GOT3 (cell line): ENCODE data around the gene CAPS.

Experiments
- DNase-seq: peaks from one replicate; lab custom pipeline; 2025; ENCODE audit warnings: mixed read lengths; lab: John Stamatoyannopoulos, UW

CAPS gene

GRCh38 chr19:5891938-5892771, 21.9 kb upstream of the CAPS start:
- DNase-seq: no peak

- DNase-seq: no peak
These were observed 21.2 kb upstream of the CAPS start for GRCh38 chr19:5892772-5893275.

- DNase-seq: no peak
These were observed 20.7 kb upstream of the CAPS start for GRCh38 chr19:5893296-5893903.

- no peak for DNase-seq
These were observed 19.9 kb upstream of the CAPS start for GRCh38 chr19:5893907-5894703.

- no peak for DNase-seq
These were observed 19.2 kb upstream of the CAPS start for GRCh38 chr19:5894704-5895349.

- DNase-seq: no peak
These were observed 18.6 kb upstream of the CAPS start for GRCh38 chr19:5895409-5895808.

GRCh38 chr19:5895890-5896289, 18.2 kb upstream of the CAPS start:
- DNase-seq: no peak

GRCh38 chr19:5896365-5897076, 17.5 kb upstream of the CAPS start:
- DNase-seq: no peak

GRCh38 chr19:5897189-5897969, 16.7 kb upstream of the CAPS start:
- DNase-seq: no peak

GRCh38 chr19:5899728-5900526, 14.1 kb upstream of the CAPS start:
- no peak for DNase-seq

GRCh38 chr19:5900976-5901375, 13.1 kb upstream of the CAPS start:
- DNase-seq: no peak

- no peak for DNase-seq
These were observed 10.9 kb upstream of the CAPS start for GRCh38 chr19:5903056-5903623.

GRCh38 chr19:5903624-5904351, 10.3 kb upstream of the CAPS start, which contains the start of gene NDUFA11:
Gene NDUFA11 (minus strand): TSS chr19:5903790. CDS start chr19:5903708, 82 bp downstream.
- DNase-seq: peak; percentile 98

GRCh38 chr19:5904352-5905113, 9.5 kb upstream of the CAPS start, which contains the start of gene VMAC:
Gene VMAC (plus strand): TSS chr19:5904872. CDS start chr19:5904891, 19 bp downstream.
- peak; percentile 98 for DNase-seq

- DNase-seq: no peak
These were observed 8.8 kb upstream of the CAPS start for GRCh38 chr19:5905114-5905778.

GRCh38 chr19:5907241-5907640, 6.8 kb upstream of the CAPS start:
- DNase-seq: no peak
